ENCODE results near the gene FAM221B.

FAM221B gene

DNA sequence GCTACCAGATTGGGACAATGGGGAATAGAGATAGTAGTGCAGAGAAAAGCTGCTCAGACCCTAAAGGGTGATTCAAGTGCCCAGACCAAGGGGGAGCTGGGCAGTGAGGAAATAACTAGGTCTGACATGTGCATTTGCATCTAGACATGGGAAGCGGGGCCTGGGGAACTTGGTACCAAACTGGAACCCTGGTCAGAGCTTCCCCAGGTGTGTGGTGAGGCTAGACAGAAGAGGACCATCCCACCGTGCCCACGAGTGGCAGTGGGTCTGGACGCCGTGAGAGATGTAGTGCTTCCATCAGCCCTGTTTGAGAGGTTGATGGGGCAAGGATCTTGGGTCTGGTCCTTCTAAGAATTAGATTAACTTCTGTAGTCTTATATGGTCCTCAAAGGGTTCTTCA lies 8.1 kb upstream of the FAM221B start:
- Histone ChIP-seq H2AFZ (ENCODE audit: low read depth, low read length, severe bottlenecking) (no peak overlapping the region), H3K4me2 (ENCODE audit: low read depth, low read length, poor library complexity, severe bottlenecking) (no peak overlapping the region), H3K9me3 (ENCODE audit: insufficient read depth, low read length) (no peaks in the 10 kb centered on the region), H3K27me3 (ENCODE audit: low read length) (no peaks in the 10 kb centered on the region), H3K9me2 (replicated peaks; ENCODE audit: insufficient read depth, low read length) (no peaks in the 10 kb centered on the region), H4K20me1 (ENCODE audit: low read depth, low read length) (no peaks in the 10 kb centered on the region), H3K79me2 (ENCODE audit: insufficient read depth, low read length) (no peaks in the 10 kb centered on the region), H3K36me3 (ENCODE audit: low read length) (no peaks in the 10 kb centered on the region), H3K27ac (ENCODE audit: low read depth, low read length) (no peak overlapping the region), H3K9ac (ENCODE audit: low read length) (no peak overlapping the region), H3K4me3 (ENCODE audit: insufficient read depth, low read length, poor library complexity, severe bottlenecking) (no peak overlapping the region), H3F3A (ENCODE audit: insufficient read depth) (no peaks in the 10 kb centered on the region)
- TF ChIP-seq EZH2phosphoT487 (conservative IDR thresholded peaks at IDR 0.05; ENCODE audit: low read length) = no peak
- TF ChIP-seq, protein P1, sequence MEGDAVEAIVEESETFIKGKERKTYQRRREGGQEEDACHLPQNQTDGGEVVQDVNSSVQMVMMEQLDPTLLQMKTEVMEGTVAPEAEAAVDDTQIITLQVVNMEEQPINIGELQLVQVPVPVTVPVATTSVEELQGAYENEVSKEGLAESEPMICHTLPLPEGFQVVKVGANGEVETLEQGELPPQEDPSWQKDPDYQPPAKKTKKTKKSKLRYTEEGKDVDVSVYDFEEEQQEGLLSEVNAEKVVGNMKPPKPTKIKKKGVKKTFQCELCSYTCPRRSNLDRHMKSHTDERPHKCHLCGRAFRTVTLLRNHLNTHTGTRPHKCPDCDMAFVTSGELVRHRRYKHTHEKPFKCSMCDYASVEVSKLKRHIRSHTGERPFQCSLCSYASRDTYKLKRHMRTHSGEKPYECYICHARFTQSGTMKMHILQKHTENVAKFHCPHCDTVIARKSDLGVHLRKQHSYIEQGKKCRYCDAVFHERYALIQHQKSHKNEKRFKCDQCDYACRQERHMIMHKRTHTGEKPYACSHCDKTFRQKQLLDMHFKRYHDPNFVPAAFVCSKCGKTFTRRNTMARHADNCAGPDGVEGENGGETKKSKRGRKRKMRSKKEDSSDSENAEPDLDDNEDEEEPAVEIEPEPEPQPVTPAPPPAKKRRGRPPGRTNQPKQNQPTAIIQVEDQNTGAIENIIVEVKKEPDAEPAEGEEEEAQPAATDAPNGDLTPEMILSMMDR (IDR thresholded peaks at IDR 0.05; ENCODE audit: insufficient read depth, low read length, poor library complexity, severe bottlenecking) = no peak

DNA sequence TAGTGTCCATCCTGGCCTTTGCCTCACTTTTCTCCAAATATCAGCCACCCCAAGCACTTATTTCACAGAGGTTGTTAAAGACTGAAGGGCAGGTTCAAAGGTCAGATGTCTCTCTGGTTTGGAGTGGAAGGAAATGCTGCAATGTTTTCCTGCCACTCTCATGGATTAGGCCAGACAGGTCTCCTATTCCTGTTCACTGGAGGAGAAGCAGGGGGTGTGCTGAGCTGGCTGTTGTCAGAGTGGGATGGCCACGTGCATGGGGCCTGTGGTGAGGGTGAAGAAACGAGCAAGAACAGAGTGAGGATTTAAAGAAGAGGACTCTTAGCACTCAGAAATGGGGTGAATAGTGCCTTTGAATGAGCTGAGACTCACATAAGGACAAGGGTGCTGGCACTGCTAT lies 7.2 kb upstream of the FAM221B start:
- H3K27ac ChIP-seq (ENCODE audit: low read depth, low read length) = no peak overlapping the region
- TF ChIP-seq, protein P1 (IDR thresholded peaks at IDR 0.05; ENCODE audit: insufficient read depth, low read length, poor library complexity, severe bottlenecking) = no peak
- TF ChIP-seq EZH2phosphoT487 (conservative IDR thresholded peaks at IDR 0.05; ENCODE audit: low read length) = no peak
- H3K4me2 ChIP-seq (ENCODE audit: low read depth, low read length, poor library complexity, severe bottlenecking) = no peak overlapping the region
- no peaks in the 10 kb centered on the region for H3K9me2 ChIP-seq (replicated peaks; ENCODE audit: insufficient read depth, low read length)
- H2AFZ ChIP-seq (ENCODE audit: low read depth, low read length, severe bottlenecking) = no peak overlapping the region
- no peaks in the 10 kb centered on the region for H3F3A ChIP-seq (ENCODE audit: insufficient read depth)
- H3K4me3 ChIP-seq (ENCODE audit: insufficient read depth, low read length, poor library complexity, severe bottlenecking) = no peak overlapping the region
- no peaks in the 10 kb centered on the region for H3K9me3 ChIP-seq (ENCODE audit: insufficient read depth, low read length)
- H3K36me3 ChIP-seq (ENCODE audit: low read length) = no peaks in the 10 kb centered on the region
- H3K79me2 ChIP-seq (ENCODE audit: insufficient read depth, low read length) = no peaks in the 10 kb centered on the region
- no peaks in the 10 kb centered on the region for H3K27me3 ChIP-seq (ENCODE audit: low read length)
- no peak overlapping the region for H3K9ac ChIP-seq (ENCODE audit: low read length)
- H4K20me1 ChIP-seq (ENCODE audit: low read depth, low read length) = no peaks in the 10 kb centered on the region

DNA sequence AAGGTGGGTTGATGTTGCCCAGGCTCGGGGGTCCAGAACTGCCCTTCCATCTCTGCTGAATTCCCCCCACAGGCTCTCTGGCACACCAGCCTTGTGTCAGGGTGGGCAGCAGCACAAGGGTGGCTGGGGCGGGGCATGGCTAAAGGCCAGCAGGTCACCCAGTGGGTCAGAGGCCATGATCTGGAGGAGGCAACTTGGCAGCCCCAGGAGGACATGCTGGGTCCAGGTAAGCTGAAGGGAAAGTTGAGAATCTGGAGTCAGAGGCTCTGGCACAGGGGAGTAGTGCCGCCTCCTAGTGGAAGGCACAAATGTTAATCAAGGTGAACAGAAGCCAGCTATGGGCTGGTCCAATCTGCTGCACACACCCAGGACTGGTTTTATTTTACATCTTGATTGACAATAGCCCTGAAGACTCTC lies 6.7 kb upstream of the FAM221B start:
- H2AFZ ChIP-seq (ENCODE audit: low read depth, low read length, severe bottlenecking) = no peak overlapping the region
- H3K9me2 ChIP-seq (replicated peaks; ENCODE audit: insufficient read depth, low read length) = no peaks in the 10 kb centered on the region
- H3K27ac ChIP-seq (ENCODE audit: low read depth, low read length) = no peak overlapping the region
- H3K4me2 ChIP-seq (ENCODE audit: low read depth, low read length, poor library complexity, severe bottlenecking) = no peak overlapping the region
- H3K79me2 ChIP-seq (ENCODE audit: insufficient read depth, low read length) = no peaks in the 10 kb centered on the region
- H3K36me3 ChIP-seq (ENCODE audit: low read length) = no peaks in the 10 kb centered on the region
- H3K9ac ChIP-seq (ENCODE audit: low read length) = no peak overlapping the region
- H3K4me3 ChIP-seq (ENCODE audit: insufficient read depth, low read length, poor library complexity, severe bottlenecking) = no peak overlapping the region
- no peak for TF ChIP-seq EZH2phosphoT487 (conservative IDR thresholded peaks at IDR 0.05; ENCODE audit: low read length)
- TF ChIP-seq, protein P1 (IDR thresholded peaks at IDR 0.05; ENCODE audit: insufficient read depth, low read length, poor library complexity, severe bottlenecking) = peak; percentile 49
- H3K27me3 ChIP-seq (ENCODE audit: low read length) = no peaks in the 10 kb centered on the region
- no peaks in the 10 kb centered on the region for H3K9me3 ChIP-seq (ENCODE audit: insufficient read depth, low read length)
- no peaks in the 10 kb centered on the region for H4K20me1 ChIP-seq (ENCODE audit: low read depth, low read length)
- H3F3A ChIP-seq (ENCODE audit: insufficient read depth) = no peaks in the 10 kb centered on the region
